IMR-90 (cell line): ENCODE measurements around the gene S1PR4.

Experiments used
- POLR2A ChIP-seq: IDR thresholded peaks from 2 replicates; pipeline ENCODE4 v1.6.1; 2012; ENCODE audit warnings: mild to moderate bottlenecking, low read depth, low read length
- RAD21 ChIP-seq: IDR thresholded peaks from 2 replicates; pipeline ENCODE4 v1.6.1; 2012; ENCODE audit warnings: low read length, improper control_type of control experiment
- RCOR1 ChIP-seq: IDR thresholded peaks from 2 replicates; pipeline ENCODE4 v1.6.1; 2012; ENCODE audit warnings: mild to moderate bottlenecking, low read length, improper control_type of control experiment; ENCODE audit not compliant: insufficient replicate concordance
- TF ChIP-seq, protein P1 (sequence below): conservative IDR thresholded peaks from 2 replicates; pipeline ENCODE4 v1.5.1; 2012; ENCODE audit warnings: mild to moderate bottlenecking, low read depth, low read length, improper control_type of control experiment

DNA sequence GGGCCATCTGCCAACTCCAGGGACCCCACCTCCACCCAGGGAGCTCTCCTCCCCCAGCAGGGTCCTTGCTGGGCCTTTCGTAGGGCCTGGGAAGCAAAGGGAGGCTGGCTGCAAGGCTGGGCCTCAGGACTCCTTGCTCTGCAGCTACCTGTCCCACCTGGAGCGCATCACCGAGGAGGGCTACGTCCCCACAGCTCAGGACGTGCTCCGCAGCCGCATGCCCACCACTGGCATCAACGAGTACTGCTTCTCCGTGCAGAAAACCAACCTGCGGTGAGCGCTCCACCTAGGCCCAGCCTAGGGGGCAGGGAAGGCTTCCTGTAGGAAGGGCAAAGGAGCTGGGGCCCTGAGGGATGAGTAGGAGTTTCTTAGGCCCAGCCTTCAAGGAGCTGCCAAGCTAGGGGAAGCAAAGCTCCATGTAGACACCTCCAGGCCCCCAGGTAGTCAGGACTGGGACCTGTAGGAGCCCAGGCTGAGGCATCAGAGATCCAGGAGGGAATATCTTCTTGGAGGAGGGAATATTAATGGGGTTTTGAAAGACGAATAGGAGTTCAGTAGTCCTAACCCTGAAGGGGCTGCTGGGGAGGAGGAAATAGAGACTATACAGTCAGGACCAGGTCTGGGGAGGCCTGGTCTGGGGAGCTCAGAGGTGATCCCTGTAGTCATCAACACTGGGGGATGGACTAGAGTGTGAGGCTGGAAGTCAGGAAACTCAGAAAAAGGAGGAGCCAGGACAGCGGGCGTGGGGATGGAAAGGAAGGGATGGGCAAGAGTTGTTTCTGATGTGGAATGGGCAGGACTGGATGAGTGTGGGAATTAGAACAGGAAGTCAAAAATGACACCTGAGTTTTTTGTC is 26.8 kb upstream of the S1PR4 start:
- TF ChIP-seq, protein P1, sequence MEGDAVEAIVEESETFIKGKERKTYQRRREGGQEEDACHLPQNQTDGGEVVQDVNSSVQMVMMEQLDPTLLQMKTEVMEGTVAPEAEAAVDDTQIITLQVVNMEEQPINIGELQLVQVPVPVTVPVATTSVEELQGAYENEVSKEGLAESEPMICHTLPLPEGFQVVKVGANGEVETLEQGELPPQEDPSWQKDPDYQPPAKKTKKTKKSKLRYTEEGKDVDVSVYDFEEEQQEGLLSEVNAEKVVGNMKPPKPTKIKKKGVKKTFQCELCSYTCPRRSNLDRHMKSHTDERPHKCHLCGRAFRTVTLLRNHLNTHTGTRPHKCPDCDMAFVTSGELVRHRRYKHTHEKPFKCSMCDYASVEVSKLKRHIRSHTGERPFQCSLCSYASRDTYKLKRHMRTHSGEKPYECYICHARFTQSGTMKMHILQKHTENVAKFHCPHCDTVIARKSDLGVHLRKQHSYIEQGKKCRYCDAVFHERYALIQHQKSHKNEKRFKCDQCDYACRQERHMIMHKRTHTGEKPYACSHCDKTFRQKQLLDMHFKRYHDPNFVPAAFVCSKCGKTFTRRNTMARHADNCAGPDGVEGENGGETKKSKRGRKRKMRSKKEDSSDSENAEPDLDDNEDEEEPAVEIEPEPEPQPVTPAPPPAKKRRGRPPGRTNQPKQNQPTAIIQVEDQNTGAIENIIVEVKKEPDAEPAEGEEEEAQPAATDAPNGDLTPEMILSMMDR, result no peak
- TF ChIP-seq POLR2A (no peak), RAD21 (no peak), RCOR1 (no peak)
